Right forelimb (tissue), 1 donor: ENCODE data around the gene NCS1.

Source experiments
- DNase-seq: peaks from one replicate; pipeline ENCODE4 v3.0.0-alpha.2; 2018

The NCS1 gene

DNA sequence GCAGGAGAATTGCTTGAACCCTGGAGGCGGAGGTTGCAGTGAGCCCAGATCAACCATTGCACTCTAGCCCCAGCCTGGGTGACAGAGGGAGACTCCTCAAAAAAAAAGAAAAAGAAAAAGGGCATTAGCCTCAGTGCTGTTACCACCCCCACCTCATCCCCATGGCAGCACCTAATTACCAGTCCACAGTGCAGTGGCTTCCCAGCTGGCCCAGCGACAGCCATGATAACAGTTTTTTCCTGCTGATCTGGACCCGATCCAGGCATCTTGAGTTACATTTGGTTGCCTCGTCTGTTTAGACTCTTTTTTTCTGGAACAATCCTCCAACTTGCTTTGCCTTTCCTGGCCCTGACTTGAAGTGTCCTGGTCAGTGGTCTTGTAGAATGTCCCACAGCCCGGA lies 24.4 kb downstream of the NCS1 start:
- DNase-seq = no peak

DNA sequence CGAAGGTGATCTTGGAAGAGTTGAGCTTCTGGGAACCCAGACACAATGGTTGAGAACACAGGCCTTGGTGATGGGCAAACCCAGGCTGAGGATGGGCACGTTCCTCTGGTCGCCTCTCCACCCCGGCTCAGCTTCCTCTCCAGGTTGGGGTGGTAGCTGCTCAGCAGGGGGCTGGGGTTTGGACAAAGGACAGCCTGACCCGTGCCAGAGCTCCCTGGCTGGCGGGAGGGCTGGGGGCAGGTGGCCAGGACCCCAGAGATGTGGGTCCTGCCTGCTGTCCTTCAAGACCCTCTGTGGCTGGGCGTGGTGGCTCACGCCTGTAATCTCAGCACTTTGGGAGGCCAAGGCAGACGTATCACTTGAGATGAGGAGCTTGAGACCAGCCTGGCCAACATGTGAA lies 25.2 kb downstream of the NCS1 start:
- DNase-seq = no peak

DNA sequence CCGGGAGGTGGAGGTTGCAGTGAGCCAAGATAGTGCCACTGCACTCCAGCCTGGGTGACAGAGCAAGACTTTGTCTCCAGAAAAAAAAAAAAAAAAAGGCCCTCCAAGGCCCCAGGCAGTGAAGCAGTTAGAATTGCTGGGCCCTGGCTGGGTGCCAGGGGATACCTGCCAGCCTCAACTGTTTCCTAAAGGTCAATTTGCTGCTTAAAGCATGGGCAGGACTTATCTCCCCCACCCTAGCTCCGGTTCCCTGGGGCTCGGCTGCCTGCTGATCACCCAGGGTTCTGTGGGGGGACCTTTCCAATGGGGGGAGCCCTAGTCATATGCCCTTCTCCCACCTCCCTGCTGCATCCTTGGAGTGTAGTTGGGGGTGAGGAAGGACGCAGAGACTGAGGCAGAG lies 25.7 kb downstream of the NCS1 start:
- DNase-seq = no peak

DNA sequence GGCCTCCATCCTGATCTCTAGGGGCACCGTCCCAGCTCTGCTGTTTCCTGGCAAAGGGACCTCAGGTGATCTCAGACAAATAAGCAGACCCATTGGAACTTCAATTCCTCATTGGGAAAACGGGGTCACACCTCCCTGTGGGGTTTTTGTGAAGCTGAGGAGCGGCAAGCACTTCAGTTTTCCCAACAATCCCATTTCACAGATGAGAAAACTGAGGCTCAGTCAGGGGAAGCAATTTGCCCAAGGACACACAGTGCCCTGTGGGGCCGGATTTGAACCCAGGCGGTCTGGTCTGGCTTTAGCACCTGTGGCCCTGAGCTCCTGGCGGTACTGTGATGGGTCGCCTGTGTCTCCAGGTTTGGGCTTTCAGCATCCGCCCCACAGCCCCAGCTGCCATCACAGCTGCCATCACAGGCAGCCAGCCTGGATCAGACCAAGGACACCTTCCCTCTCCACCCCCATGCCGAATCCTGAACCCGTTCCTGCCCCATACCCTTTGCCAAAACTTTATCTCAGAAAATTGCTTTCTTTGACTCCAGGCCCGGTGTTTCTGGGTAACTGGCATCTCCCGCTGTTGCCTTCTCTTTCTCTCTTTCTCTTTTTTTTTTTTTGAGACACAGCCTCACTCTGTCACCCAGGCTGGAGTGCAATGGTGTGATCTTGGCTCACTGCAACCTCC lies 26.4 kb downstream of the NCS1 start:
- DNase-seq = no peak

DNA sequence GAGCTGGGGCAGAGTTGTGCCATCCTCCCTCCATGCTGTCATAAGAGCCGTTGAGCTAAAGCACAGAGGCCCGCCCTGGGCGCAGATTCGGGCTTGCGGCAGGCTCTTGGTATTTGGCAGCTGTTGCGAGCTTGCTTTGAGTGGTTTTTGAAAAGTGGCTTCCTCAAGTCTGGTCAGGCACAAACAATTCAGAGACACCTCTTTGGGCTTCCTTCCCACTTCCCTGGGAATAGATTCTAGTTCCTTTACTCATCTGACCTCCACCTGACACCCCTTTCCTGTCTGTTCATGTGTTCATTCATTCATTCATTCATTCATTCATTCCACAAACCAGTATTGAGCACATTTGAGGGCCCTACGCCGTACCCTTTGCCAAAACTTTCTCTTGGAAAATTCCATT lies 27.4 kb downstream of the NCS1 start:
- no peak for DNase-seq

DNA sequence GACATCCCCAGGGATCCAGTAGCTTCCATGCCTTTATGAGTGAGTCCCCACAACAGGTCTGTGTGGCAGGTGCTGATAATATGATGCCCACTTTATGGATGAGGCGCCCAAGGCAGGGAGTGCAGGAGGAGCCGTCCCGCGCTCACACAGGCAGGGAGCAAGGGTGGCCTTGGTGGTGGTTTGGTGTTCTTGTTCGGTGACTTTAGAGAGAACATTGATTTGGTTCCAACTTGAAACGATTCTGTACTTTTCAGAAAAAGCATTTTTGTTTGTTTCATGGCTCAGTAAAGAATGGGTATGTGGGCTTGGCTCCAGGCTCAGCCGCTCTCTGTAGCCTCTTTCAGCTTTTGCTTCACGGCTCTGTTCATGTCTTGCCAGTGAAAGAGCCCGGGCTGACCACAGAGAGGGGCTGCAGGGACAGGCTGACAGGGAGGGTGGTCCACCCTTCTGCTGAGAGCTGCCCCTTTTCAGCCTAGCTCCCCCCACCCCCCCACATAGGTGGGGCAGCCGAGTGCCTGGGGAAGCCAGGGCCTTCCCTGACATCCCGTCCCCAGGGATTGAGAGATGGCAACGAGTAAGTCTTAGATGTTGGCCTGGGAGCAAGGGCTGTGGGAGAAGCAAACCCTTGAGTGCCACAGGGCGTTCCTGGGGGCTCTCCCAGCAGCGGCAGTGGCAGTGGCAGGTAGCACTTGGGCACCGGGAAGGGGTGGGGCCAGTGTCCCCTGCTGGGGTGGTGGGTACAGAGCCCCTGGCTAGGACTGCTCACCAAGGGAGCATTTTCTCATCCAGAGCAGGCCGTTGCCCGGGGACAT lies 28.0 kb downstream of the NCS1 start:
- no peak for DNase-seq

DNA sequence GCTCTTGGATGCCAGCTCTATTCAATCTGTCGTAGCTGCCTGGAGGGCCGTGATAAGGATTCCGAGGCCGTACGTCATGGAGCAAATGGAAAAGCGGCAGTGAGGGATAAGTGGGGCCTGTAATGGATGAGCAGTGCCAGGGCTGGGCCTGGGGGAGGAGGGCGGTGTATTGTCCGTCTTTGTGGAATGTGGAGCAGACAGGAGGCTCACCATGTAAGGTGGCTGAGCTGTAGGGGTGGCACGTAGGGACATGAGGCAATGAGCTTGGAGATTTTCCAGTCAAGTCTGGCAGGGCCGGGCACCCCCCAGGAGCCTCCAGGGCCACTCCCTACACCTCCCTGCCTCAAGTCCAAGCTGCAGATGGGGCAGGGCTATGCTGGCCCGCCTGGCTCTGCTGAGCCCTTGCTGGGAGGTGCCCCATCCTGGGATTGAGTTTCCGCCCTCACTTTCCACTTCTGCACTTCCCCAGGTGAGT lies 29.2 kb downstream of the NCS1 start:
- no peak for DNase-seq

DNA sequence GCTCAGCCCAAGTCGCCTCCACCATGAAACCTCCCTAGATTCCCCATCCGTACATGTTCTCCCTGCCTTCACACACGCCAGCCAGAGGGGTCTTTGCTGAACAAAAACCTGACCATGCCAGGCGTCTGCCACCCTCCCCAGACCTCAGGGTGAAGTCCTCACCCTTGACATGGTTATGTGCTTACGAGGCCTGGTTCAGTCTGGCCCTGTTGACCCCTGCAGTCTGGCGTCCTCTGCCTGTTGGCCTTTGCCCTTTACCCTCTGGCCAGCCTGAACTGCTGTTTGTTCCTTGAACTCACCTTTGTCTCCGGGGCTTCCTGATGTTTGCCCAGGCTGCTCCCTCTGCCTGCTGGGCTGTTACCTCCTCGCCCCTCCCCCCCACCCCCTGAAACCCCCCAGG lies 29.8 kb downstream of the NCS1 start:
- no peak for DNase-seq

DNA sequence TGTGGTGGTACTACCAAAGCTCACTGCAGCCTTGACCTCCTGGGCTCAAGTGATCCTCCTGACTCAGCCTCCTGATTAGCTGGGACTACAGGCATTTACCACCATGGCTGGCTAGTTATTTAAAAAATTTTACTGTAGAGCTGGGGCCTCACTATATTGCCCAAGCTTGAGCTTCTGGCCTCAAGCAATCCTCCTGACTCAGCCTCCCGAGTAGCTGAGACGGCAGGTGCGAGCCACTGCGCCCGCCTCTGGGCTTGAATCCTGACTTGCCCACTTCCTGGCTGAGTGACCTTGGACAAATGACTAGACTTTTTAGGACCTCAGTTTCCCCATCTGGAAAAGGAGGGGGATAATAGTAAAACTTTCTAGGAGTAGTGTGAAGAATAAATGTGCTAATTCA lies 32.1 kb downstream of the NCS1 start:
- no peak for DNase-seq

DNA sequence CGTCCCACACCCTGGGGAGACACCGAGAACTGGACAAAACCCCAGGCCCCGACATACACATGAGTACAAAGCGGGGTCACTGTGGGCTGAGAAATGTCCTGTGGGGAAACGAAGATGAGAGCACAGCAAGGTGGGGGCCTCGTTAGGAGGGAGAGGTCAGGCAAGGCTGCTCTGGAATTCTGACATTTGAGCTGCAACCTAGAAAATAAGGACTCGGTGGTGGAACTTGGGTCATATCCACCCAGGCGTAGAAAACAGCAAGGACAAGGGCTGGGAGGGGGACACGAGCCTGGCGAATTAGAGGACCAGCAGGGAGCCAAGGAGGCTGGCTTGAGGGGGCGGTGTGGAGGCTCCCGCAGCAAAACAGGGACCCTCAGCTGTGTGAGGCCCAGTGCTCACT lies 32.8 kb downstream of the NCS1 start:
- DNase-seq = no peak

DNA sequence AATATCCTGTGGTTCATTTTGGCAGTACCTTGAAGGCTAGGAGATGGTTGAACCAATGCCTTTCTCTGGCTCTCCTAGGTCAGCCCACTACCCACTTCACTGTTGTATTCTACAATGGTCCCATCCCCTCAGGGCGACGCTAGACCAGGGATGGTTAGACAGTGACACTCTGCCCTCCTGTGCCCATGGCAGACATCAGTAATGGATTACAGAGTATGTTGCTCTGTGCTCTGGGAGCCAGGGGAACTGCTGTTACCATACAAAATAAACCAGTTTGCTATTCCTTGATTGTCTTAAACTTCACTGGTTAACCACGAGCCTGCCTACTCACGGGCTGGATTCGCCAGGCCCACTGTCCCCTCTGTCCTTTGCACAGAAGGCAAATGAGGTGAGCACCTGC lies 33.7 kb downstream of the NCS1 start:
- peak; percentile 25 for DNase-seq

DNA sequence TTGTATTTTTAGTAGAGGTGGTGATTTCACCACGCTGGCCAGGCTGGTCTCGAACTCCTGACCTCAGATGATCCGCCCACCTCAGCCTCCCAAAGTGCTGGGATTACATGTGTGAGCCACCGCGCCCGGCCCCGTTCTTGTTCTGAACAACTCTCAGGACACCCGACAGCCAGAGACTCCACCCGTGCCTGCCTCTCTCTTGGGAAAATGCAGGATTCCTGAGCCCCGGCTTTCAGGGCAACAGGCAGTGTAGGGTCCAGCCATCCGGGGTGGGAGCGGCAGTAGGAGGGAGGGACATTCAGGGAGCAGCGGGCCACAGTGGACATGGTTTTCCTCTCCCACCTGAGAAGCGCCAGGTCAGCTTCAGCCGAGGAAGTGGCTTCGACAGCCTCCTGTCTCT lies 34.4 kb downstream of the NCS1 start:
- DNase-seq = no peak

DNA sequence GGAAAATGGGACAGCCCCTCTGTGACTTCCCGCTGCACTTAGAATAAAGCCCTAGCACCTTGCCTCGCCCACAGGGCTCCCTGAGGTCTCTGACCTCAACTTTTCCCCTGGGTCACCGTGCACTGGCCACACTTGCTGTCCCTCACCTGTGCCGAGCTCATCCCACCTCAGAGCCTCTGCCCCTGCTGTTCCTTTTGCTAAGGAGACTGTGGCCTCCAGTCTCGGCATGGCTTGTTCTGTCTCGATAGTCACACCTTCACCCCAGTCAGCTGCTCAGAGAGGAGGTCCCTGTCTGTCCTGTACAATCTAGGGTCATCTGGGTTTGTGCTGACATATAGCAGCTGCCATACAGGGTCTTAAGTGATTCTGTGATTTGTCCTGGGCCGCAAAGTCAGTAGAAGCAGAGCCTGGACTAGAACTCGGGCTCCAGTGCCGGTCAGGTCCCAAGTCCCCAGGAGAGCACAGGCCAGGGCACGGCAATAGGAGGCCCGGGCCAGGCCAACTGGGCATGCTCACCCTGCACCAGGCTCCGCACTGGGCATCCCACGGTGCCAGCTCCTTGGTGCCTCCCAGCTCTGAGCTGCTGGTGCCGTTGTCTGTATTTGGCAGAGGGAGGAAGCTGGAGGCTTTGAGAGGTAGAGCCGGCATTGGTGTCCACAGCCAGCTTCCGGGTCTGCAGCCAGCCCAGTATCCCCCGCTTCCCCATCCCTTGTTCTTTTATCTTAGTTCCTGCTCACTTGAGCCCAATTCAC lies 35.2 kb downstream of the NCS1 start:
- no peak for DNase-seq

DNA sequence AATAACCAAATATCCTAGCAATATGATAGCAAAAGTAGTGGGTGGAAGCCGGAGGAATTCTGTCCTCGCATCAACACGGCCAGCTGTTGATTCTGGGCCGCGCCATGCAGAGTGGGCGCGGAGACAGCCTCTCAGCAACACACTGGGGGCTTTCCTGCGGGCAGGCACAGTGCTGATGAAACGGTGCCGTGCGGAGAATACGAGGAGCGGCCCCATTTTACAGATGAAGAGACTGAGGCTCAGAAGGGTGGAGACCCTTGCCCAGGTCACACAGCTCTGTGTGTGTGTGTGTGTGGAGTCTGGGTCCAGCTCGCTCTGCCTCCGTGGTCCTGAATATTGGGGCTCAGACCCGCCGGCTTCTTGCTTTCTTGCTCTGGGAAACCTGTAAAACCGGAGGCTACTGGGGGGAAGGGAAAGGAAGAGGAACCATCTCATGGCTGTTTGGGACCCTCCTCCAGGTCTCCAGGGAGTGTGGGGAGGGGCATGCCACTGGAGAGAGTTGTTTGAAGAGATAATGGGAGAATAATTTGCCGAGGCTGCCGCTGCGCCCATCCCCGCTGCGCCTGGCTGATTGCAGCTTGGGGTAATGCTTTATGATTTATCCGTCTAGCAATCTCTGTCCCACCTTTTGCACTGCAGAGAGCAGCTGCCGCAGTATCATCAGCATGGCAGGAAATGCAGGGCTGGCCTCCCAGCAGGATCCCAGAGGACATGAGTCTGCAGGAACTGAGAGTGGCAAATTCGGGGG lies 36.6 kb downstream of the NCS1 start:
- DNase-seq = peak; percentile 34

DNA sequence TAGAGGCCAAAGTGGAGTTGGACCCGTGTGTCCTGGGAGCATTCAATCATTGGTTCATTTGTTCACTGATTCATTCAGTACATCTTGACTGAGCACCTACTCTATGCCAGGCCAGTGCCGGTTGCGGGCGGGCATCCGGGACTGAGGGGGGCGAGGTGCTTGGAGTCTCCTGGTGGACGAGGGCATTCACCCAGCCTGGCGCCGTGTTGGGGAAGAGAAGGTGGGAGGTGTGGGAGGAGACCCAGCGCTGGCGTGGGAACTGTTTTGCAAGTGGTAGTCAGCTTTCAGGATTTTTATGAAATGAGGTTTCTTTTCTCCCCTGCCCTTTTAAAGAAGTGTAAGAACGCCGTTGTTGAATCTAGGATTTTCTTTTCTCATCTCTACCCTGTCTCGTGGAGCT lies 37.2 kb downstream of the NCS1 start:
- DNase-seq = no peak

DNA sequence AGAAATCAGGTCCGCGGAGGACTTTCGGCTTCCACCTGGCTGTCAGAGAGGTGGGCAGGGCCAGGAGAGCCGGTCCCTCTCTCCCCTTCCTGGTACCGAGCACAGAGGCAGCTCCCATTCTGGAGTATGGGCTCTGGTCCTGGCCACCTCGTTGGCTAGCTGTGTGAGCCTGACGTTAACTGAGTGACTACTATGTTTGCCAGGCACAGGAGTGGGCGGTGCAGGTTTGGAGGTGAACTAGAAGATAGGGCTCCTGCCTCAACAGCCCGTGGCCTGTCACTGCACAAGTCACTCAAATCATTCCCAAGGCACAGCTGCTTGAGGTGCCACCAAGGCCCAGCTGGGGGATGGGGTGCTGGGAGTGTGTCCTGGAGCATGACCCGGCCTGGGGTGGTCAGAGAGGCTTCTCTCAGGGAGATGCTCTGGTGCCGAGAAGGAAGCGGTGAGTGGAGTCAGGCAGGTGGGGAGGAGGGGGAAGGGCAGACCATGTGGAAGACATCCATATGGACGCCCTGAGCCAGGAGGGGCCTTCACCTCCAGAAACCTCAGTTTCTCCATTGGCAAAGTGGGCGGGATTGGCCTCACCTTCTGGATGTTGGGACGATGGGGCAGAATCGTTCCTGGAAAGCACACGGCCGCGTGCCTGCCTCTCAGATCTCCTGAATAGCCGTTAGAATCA lies 39.5 kb downstream of the NCS1 start:
- no peak for DNase-seq

DNA sequence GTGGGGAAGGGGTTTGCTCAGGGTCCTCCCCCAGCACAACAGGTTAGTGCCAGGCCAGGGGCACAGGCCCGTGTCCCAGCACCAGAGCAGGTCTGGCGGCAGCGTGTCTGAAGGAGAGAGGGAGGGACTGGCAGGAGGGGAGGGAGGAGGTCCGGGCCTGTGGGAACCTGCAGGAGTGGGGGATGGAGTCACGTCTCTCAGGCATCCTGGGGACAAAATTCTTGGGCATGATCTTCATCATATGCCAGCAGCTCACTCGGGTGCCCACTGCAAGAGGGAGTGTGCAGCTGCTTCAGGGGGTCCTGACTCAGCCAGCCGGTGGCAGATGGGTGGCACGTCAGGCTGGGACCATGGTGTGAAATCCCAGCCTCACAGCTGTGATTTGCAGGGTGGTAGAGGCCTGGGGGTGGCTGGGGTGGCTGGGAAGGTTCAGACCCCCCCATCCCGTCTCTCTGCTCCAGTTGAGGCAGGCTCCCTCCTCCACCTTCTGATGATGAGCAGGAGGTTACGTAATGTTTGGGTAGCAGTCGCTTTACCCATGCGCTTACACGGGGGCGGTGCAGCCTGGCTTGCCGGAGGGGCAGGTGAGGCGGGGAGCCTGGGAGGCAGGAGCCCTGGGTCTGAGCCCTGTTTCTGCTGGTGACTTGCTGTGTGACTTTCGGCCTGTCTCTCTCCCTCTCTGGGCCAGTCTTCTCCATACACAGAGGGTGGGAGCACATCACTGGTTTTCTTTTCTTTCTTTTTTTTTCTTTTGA lies 40.5 kb downstream of the NCS1 start:
- no peak for DNase-seq

DNA sequence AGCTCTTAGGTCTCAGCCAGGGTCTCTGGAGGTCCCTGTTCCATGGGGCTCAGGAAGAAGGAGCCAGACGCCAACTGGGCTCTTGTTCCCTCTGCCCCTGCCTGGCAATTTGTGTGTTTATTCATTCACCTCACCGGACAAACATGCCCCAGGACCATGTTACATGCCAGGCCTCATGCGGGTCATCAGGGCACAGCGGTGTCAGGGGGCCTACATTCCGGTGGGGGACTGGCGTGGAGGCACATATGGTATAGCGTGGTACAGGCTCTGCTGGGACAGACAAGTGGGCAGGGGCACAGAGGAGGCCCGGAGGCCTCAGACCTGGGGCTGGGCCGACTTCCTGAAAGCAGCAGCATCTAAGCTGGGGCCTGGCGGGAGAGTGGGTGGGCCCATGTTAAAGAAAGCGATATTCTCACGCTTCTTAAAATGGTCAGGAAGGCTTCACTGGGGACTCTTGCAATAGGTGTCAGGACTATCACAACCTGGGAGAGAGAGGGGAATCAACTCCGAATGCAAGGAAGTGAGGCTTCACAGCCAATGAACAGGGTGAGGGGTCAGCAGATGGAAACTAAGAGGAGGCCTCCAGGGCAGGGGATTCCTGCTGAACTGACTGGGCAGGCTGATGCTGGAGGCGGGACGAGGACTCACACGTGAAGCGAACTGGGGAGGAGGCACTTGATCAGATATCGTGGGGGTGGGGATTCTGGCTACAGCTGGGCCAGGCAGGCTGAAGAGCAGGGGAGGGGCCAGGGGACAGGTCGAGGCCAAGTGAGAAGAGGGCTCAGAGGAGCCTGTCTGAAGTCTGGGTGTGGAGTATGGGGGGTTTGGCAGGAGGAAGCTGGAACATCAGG lies 41.9 kb downstream of the NCS1 start:
- DNase-seq = no peak

DNA sequence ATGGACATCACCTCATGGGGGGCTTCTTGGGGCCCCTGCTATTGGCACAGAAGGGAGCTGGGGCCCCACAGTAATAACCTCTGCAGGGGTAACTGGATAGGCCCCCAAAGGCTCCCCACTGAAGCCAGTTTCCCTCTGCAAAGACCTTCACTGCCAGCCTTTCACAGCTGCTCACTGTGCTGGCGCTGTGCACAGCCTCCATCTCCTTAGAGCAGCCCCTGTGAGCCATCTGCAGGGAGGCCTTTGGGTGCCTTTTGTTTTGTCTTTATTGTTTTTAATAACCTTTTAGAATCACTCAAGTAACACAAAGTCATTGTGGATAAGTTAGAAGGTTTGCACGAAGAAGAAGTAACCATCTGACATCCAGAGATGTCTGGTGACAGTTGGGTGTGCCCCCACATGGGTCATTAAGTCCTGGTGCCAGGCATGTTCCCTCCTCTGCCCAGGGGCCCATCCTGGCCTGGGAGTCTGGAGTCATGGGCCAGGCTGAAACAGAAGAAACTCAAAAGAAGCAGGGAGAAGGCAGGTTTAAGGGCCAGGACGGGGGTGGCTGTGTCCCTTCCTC lies 42.7 kb downstream of the NCS1 start:
- no peak for DNase-seq
